C4-2B (cell line): ENCODE data around the gene AP4B1.
A peak's percentile ranks its signal among the peaks of the same experiment; 100 is the strongest.

Experiments used
- H3K27ac ChIP-seq: fragments of 450-650 bp; 2 replicates; pipeline ENCODE4 v1.5.1; 2017
- ZFX ChIP-seq: fragments of 450-650 bp; IDR thresholded peaks from 2 replicates; pipeline ENCODE4 v1.6.1; 2017
- TF ChIP-seq, protein P1 (sequence below): fragments of 450-650 bp; conservative IDR thresholded peaks from 2 replicates; pipeline ENCODE4 v1.5.1; 2017; ENCODE audit warnings: mild to moderate bottlenecking

Gene AP4B1

GRCh38 chr1:113929750-113930498 lies 25.3 kb upstream of the AP4B1 start:
- peak; percentile 63 for TF ChIP-seq ZFX
- TF ChIP-seq, protein P1, sequence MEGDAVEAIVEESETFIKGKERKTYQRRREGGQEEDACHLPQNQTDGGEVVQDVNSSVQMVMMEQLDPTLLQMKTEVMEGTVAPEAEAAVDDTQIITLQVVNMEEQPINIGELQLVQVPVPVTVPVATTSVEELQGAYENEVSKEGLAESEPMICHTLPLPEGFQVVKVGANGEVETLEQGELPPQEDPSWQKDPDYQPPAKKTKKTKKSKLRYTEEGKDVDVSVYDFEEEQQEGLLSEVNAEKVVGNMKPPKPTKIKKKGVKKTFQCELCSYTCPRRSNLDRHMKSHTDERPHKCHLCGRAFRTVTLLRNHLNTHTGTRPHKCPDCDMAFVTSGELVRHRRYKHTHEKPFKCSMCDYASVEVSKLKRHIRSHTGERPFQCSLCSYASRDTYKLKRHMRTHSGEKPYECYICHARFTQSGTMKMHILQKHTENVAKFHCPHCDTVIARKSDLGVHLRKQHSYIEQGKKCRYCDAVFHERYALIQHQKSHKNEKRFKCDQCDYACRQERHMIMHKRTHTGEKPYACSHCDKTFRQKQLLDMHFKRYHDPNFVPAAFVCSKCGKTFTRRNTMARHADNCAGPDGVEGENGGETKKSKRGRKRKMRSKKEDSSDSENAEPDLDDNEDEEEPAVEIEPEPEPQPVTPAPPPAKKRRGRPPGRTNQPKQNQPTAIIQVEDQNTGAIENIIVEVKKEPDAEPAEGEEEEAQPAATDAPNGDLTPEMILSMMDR, result peak; percentile 37

DNA sequence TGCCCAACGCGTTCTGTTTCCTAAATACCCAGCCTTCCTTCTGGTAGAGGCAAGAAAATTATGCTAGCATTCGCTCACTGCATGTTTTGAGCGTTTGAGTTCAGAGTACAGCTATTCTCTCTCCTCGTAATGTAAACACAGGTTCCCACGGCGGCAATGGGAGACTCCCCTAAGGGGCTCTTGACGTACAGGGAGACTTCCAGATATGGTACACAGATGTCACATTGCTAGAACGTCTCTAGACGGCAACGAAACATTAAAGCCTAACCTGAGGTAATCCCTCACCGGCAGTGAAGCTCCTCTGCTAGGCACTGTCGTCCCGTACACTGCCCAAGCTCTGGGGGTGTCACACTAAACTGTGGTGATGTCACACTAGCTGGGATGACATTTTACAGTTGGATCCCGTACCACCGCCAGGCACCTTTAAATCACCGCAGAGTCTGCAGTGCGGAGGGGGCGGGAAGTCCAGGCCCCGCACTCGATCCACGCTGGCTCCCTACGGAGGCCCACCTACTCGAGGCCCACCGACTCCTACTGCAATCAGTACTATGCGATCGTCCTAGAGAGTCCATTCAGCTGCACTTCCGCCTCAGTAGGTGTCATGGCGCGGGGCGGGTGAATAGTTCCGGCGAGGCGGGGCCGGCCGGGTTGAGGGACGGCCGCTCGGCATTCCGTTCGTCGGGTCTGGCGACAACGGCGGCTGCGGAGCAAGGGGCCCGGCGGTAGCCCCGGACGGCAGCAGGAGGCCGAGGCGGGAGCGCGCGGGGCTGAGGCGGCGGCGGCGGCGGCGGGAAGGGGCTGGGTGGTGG lies 24.5 kb upstream of the AP4B1 start, which contains the start of gene HIPK1:
HIPK1 (plus strand) TSS at position 384 of the 809 bp plus-strand sequence.
- H3K27ac ChIP-seq, result peak within 1 kb of the TSS; percentile 96
- TF ChIP-seq, protein P1, result no peak
- TF ChIP-seq ZFX, result peak; percentile 85

More at GRCh38 chr1:113929750-113930498, 25.3 kb upstream of the AP4B1 start:
- peak overlapping the region; percentile 96 for H3K27ac ChIP-seq

- peak overlapping the region; percentile 96 for H3K27ac ChIP-seq
- TF ChIP-seq ZFX, result no peak
- TF ChIP-seq, protein P1, result no peak
Observed at GRCh38 chr1:113928187-113928930, 23.8 kb upstream of the AP4B1 start.

- TF ChIP-seq ZFX, result no peak
- TF ChIP-seq, protein P1, result no peak
- no peak overlapping the region for H3K27ac ChIP-seq
Observed at GRCh38 chr1:113924473-113924872, 19.9 kb upstream of the AP4B1 start.

- H3K27ac ChIP-seq, result no peak overlapping the region
- TF ChIP-seq, protein P1, result no peak
- TF ChIP-seq ZFX, result no peak
Observed at GRCh38 chr1:113922957-113923356, 18.4 kb upstream of the AP4B1 start.

GRCh38 chr1:113918243-113918642 lies 13.6 kb upstream of the AP4B1 start:
- TF ChIP-seq ZFX, result no peak
- TF ChIP-seq, protein P1, result no peak
- no peak overlapping the region for H3K27ac ChIP-seq
